SK-N-MC (cell line): ENCODE measurements around the gene HAO2.

Experiments
- EZH2 ChIP-seq: fragments of 200-600 bp; sonication (generic); IDR thresholded peaks from one replicate; pipeline ENCODE4 v1.6.1; 2017; ENCODE audit warnings: antibody characterized with exemption
- FOXP2 ChIP-seq: optimal IDR thresholded peaks from 2 replicates; pipeline ENCODE3; 2011; ENCODE audit warnings: mild to moderate bottlenecking, moderate library complexity; ENCODE audit not compliant: insufficient read depth; ENCODE audit errors: extremely low read length, control extremely low read depth
- POLR2AphosphoS5 ChIP-seq: IDR thresholded peaks from 2 replicates; pipeline ENCODE4 v1.6.1; 2012; ENCODE audit warnings: mild to moderate bottlenecking, low read depth, low read length, borderline replicate concordance

DNA sequence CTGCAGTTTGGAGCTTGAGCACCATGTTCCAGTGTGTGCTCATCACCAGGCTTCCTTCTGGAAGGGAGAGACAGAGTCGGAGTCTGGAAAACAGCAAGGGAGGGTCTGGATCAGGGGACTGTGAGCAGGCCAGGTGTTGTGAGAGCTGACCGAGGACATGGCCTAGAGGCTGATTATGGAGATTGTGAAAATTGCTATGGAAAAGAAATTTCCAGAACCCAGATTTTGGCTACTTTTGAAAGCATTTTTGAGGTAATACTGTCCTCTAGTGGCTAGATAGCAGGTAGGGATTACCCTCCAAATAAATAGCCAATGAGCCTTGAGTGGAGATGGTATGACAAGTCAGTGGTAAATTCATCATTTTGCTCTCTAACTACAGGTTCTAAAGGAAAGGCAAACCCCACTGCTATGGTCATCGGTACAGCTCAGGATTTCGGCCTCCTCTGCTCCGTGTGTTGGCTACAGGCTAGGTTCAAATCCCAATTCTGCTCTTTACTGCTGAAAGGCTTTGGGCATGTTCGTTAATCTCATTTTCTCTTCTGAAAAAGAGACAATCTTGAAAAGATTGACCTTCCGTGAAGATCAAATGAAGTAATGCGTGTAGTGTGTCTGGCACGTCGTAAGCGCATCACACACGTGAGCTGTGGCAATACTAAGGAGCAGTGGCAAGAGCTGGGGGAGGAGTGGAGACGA, 1.0 kb upstream of the HAO2 start:
- TF ChIP-seq EZH2 (no peak), POLR2AphosphoS5 (no peak), FOXP2 (no peak)
